Colon (tissue), 2 donors: Measurements from ENCODE around the gene FRMD4A.
"Not testable (repeated sequence)": the region's sequence is repeated elsewhere in the genome, so short reads cannot be mapped to it uniquely, and the experiment has no call there.

ENCODE experiments used
- FAIRE-seq: peaks from 2 replicates; lab custom pipeline; 2012; peaks lifted over from hg19 to GRCh38; lab: Jason Lieb, UNC
- donor health status: control.
- donor health status: control.

FRMD4A gene

GRCh38 chr10:13882119-13882711, 448.5 kb downstream of the FRMD4A start:
- FAIRE-seq, result no peak

GRCh38 chr10:13880760-13881159, 450.0 kb downstream of the FRMD4A start:
- FAIRE-seq, result no peak

GRCh38 chr10:13877154-13877909, 453.4 kb downstream of the FRMD4A start:
- FAIRE-seq, result no peak

- no peak for FAIRE-seq
These were observed 457.5 kb downstream of the FRMD4A start for GRCh38 chr10:13873196-13873595.

GRCh38 chr10:13872411-13872810, 458.3 kb downstream of the FRMD4A start:
- FAIRE-seq, result no peak

GRCh38 chr10:13871776-13872175, 458.9 kb downstream of the FRMD4A start:
- FAIRE-seq, result no peak

- no peak for FAIRE-seq
These were observed 459.7 kb downstream of the FRMD4A start for GRCh38 chr10:13871011-13871410.

- FAIRE-seq, result no peak
These were observed 461.4 kb downstream of the FRMD4A start for GRCh38 chr10:13869295-13869664.

GRCh38 chr10:13868528-13869294, 462.0 kb downstream of the FRMD4A start:
- no peak for FAIRE-seq

- FAIRE-seq, result no peak
These were observed 462.9 kb downstream of the FRMD4A start for GRCh38 chr10:13867822-13868221.

GRCh38 chr10:13865758-13866491, 464.8 kb downstream of the FRMD4A start:
- no peak for FAIRE-seq

GRCh38 chr10:13865220-13865619, 465.5 kb downstream of the FRMD4A start:
- not testable (repeated sequence) for FAIRE-seq

GRCh38 chr10:13862546-13863233, 468.0 kb downstream of the FRMD4A start:
- no peak for FAIRE-seq

GRCh38 chr10:13860886-13861285, 469.8 kb downstream of the FRMD4A start:
- no peak for FAIRE-seq

- no peak for FAIRE-seq
These were observed 470.6 kb downstream of the FRMD4A start for GRCh38 chr10:13859979-13860654.

GRCh38 chr10:13858709-13859108, 472.0 kb downstream of the FRMD4A start:
- FAIRE-seq, result no peak

GRCh38 chr10:13857451-13857850, 473.3 kb downstream of the FRMD4A start:
- FAIRE-seq, result no peak

- FAIRE-seq, result no peak
These were observed 476.9 kb downstream of the FRMD4A start for GRCh38 chr10:13853854-13854253.

- FAIRE-seq, result no peak
These were observed 477.9 kb downstream of the FRMD4A start for GRCh38 chr10:13852872-13853271.

GRCh38 chr10:13851906-13852305, 478.8 kb downstream of the FRMD4A start:
- no peak for FAIRE-seq
